HG03139 (cell line): Measurements from ENCODE around the gene ZNF397.
"Not testable (repeated sequence)": the region's sequence is repeated elsewhere in the genome, so short reads cannot be mapped to it uniquely, and the experiment has no call there.

Experiments
- ATAC-seq: cut with Tn5 transposase; IDR thresholded peaks from one replicate; pipeline ENCODE4 v1.9.1; 2021; ENCODE audit not compliant: unreplicated experiment

ZNF397 gene

DNA sequence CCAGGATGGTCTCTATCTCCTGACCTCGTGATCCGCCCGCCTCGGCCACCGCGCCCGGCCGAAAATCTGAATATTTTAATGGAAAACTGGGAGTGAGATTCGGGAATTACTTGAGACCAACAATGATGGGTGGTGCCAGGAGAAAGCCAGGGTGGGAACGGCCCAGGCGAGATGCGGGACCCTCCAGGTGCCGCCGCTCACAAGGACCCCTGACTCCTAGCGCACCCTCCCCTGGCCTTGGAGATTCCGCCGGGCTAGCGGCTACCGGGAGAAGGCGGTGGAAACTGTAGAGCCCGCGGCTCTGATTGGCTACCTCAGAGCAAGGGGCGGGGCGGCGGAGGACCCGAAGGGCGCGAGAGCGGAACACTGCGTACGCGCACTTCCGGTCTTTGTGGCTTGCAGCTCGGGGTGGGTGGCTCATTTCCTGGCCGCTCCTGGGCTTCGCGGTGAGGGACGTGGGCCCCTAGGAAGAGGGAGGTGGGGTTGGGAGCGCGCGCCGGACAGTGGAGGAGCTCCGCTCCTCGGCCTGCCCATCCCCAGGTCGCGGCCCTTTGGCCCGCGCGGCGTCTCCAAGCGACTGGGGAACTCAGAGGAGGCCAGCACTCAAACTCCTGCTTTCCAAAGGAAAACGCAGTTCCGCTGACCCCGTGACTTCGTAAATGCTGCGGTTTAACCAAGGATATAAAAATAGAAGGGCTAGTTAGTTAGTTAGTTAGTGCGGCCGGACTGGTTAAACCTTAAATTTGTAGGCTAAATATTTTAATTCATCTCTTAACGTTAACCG, at the start of gene ZNF397:
Gene ZNF397, plus strand, starts transcription at position 371 of the 784 bp plus-strand sequence. CDS start 1,437 bp downstream, outside the sequence.
- ATAC-seq: peak; percentile 99

DNA sequence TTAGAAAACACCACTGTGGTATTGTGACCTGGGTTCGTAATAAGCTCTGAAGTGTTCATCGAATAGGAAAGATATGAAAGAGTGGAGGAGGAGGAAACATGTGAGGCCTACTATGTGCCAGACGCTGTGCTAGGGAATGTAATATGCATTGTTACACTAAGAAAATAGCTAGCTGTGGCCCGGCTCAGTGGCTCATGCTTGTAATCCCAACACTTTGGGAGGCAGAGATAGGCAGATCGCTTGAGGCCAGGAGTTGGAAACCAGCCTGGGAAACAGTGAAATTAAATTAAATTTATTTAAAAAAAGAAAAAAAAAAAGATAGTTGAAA, 49.2 kb upstream of the ZNF397 start:
- ATAC-seq: no peak

- ATAC-seq: no peak
These were observed 48.4 kb upstream of the ZNF397 start for GRCh38 chr18:35192415-35192814.

GRCh38 chr18:35193316-35193715, 47.5 kb upstream of the ZNF397 start:
- ATAC-seq: no peak

GRCh38 chr18:35197296-35197695, 43.5 kb upstream of the ZNF397 start:
- no peak for ATAC-seq

DNA sequence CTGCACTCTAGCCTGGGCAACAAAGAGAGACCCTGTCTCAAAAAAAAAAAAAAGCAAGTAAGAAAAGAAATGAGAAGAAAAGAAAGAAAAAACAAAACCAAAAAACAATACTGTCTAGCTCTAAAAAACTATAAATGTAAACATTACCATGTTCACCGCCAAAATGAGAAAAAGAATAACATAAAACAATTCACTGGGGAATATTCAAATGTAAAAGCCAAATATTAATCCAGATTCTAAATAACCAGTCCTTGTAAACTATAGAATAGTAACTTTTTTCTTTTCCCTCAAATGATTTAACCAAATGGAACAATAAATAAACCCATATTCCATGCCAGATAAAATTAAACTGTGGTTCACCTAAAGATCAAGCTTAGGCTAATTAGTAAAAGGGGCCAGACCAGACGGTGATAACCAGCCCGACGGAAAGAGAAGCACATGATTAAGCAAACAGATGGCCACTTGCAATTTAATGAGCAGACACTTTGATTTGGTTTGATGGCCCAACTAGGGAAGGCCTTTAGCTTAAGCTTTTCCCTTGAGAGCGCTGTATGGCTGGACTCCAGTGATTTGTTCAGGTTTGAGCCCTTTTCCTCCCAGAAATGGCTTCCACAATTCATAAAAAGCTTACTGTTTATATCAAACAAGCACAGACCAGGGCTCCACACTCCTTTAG, 39.4 kb upstream of the ZNF397 start:
- ATAC-seq: no peak

- no peak for ATAC-seq
These were observed 37.8 kb upstream of the ZNF397 start for GRCh38 chr18:35203067-35203466.

- no peak for ATAC-seq
These were observed 35.6 kb upstream of the ZNF397 start for GRCh38 chr18:35205199-35205712.

DNA sequence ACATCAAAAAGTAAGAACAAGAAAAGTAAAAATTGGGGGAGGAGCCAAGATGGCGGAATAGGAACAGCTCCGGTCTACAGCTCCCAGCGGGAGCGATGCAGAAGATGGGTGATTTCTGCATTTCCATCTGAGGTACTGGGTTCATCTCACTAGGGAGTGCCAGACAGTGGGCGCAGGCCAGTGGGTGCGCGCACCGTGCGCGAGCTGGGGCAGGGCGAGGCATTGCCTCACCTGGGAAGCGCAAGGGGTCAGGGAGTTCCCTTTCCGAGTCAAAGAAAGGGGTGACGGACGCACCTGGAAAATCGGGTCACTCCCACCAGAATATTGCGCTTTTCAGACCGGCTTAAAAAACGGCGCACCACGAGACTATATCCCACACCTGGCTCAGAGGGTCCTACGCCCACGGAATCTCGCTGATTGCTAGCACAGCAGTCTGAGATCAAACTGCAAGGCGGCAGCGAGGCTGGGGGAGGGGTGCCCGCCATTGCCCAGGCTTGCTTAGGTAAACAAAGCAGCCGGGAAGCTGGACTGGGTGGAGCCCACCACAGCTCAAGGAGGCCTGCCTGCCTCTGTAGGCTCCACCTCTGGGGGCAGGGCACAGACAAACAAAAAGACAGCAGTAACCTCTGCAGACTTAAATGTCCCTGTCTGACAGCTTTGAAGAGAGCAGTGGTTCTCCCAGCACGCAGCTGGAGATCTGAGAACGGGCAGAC, 34.9 kb upstream of the ZNF397 start:
- not testable (repeated sequence) for ATAC-seq

- ATAC-seq: no peak
These were observed 25.8 kb upstream of the ZNF397 start for GRCh38 chr18:35215026-35215425.

DNA sequence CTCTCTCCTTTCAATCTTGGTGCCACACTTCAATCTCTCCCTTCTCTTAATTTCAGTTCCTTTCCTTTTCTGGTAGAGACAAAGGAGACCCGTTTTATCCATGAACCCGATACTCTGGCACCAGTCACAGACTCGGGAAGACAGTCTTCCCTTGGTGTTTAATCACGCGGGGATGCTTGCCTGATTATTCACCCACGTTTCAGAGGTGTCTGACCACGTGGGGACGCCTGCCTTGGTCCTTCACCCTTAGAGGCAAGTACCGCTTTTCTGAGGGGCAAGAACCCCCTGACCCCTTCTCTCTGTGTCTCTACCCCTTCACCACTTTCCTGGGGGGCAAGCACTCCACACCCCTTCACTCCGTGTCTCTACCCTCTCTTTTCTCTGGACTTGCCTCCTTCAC, 24.2 kb upstream of the ZNF397 start:
- not testable (repeated sequence) for ATAC-seq

DNA sequence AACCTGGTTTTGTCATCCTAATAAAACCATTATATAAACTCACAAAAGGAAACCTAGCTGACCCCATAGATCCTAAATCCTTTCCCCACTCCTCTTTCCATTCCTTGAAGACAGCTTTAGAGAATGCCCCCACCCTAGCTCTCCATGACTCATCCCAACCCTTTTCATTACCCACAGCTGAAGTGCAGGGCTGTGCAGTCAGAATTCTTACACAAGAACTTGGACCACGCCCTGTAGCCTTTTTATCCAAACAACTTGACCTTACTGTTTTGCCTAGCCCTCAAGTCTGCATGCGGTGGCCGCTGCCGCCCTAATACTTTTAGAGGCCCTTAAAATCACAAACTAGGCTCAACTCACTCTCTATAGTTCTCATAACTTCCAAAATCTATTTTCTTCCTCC, 21.5 kb upstream of the ZNF397 start:
- not testable (repeated sequence) for ATAC-seq

- no peak for ATAC-seq
These were observed 20.4 kb upstream of the ZNF397 start for GRCh38 chr18:35220424-35220823.

GRCh38 chr18:35223797-35224196, 17.0 kb upstream of the ZNF397 start:
- no peak for ATAC-seq

GRCh38 chr18:35227254-35227653, 13.6 kb upstream of the ZNF397 start:
- no peak for ATAC-seq

- peak; percentile 88 for ATAC-seq
These were observed 9.8 kb upstream of the ZNF397 start for GRCh38 chr18:35231052-35231451.

DNA sequence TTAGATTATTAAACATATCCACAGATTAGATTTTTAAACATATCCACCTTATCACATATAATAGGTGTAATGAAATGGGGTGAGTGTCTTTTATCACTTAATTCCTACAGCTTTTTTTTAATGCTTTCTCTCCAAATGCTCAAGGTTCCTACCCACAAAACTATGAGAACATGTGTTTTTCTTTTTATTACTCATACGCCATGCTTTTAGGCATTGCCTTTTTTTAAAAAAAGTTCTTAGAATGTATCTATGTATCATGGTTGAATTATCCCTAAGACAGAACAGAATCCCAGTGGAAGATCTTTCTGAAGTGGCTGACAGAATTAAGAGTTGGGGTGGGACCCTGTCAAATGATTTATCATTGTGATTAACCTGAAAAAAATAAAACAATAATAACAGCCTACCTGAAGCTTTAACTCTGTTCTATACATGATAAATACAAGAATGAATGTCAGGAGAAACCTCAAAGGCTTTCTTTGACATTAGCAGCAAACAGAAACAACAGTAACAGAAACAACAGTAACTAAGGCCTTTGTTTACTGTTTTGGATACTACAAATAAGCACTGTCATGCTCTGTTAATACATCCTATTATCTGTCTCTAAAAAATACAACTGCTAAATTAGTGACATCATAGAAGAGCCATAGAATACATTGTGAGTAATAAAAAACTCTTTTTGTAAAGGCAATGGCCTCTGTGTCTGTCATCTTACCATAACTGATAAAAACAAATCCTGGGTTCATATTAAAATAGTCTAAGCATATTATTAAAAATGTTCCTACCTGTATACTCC, 4.1 kb upstream of the ZNF397 start:
- ATAC-seq: no peak

GRCh38 chr18:35239314-35239713, 1.5 kb upstream of the ZNF397 start:
- ATAC-seq: no peak

DNA sequence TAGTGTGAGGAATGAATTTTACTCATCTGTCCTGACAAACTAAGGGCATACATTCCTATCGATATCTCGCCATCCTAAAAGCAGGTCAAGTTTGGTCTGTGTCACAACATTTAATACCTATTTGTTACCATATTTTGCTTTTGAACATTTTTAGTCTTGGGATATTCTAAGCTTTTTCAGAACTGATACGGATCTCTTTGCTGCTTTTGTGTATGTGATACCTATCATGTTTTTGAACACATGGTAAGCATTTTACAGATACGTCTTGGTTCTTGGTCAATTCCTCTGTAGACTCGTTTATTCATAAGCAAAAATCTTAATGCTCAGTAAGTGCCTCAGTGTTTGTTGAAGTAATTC, 592 bp downstream of the ZNF397 start:
- ATAC-seq: no peak

DNA sequence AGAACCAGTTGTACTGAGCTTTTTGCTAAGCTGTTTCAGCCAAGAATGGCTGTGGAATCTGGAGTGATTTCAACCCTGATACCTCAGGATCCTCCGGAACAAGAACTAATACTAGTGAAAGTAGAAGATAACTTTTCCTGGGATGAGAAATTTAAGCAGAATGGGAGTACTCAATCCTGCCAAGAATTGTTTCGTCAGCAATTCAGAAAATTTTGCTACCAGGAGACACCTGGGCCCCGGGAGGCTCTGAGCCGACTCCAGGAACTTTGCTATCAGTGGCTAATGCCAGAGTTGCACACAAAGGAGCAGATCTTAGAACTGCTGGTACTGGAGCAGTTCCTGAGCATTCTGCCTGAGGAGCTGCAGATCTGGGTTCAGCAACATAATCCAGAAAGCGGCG, 1.6 kb downstream of the ZNF397 start:
- ATAC-seq: no peak

DNA sequence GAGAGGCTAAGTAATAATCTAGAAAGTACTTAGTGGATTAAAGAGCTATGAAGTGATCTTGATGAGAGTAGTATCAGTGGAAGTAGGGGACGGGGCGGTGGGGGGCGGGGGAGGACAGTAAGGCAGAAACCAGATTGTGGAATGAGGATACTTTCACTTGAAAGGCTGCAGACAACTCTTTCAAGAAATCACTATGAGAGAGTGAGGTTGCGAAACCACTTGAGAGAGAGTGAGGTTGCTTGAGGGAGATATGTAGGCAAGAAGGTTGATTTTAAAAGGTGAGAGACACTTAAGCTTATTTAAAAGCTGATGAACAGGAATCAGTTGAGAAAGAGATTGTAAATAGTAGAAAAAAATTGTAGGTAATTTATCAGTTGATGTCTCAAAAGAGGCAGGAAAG, 3.8 kb downstream of the ZNF397 start:
- ATAC-seq: no peak
